Bronchial epithelial cell (primary cell): ENCODE data around the gene CDK12. TPM values are rescaled to one million over a fixed set of nuclear protein-coding genes. Genes with fewer than 3 reads are reported as not detected.

ENCODE experiments used
- DNase-seq: peaks from one replicate; pipeline ENCODE4 v3.0.0-alpha.2; 2010; ENCODE audit warnings: low read depth
- FAIRE-seq: peaks from 2 replicates; lab custom pipeline; 2011; peaks lifted over from hg19 to GRCh38; lab: Jason Lieb, UNC
- H3K27me3 ChIP-seq: 2 replicates; pipeline ENCODE4 v1.5.1; 2011; ENCODE audit warnings: low read length; ENCODE audit not compliant: control insufficient read depth, insufficient read depth
- H3K36me3 ChIP-seq: 2 replicates; pipeline ENCODE4 v1.5.1; 2011; ENCODE audit warnings: low read length; ENCODE audit not compliant: control insufficient read depth, insufficient read depth
- H3K4me3 ChIP-seq: 2 replicates; pipeline ENCODE4 v1.5.1; 2011; ENCODE audit warnings: mild to moderate bottlenecking, low read depth, low read length, control low read depth
- total RNA-seq: library from RNA; depleted of rRNA; stranded (reverse); fragments of >200 nt; gene quantifications from 2 replicates; pipeline ENCODE4 v1.2.1, GENCODE V29; 2014
- TF ChIP-seq, protein P1 (sequence below): IDR thresholded peaks from 2 replicates; pipeline ENCODE4 v1.5.1; 2011; ENCODE audit warnings: mild to moderate bottlenecking, moderate library complexity, low read length, control low read depth, inconsistent platforms; ENCODE audit not compliant: insufficient read depth, severe bottlenecking

CDK12 gene
- total RNA-seq, 1 donor from 2014 or later = 19.7 TPM

DNA sequence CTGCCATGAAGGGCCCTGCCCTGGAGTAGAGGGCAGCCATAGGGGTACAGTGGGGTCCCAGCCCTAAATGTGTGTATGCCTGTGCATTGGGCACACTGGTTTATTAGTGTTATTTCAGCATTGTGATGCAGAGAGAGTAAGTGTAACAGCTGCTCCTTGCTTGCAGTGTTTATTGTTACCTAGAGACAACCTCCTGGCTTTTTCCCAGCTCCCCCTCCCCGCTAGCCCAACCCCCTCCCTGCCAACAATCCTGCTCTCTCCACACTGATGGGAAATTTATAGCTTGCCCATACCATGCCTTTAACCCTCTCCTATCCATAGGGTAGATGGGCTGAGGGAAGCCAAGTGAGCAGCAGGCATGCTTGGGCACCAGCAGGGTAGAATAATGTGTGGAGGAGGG is 95.1 kb downstream of the CDK12 start:
- peaks cover 17% of the 10 kb centered on the region for H3K36me3 ChIP-seq
- DNase-seq (no peak), FAIRE-seq (no peak)
- TF ChIP-seq, protein P1, sequence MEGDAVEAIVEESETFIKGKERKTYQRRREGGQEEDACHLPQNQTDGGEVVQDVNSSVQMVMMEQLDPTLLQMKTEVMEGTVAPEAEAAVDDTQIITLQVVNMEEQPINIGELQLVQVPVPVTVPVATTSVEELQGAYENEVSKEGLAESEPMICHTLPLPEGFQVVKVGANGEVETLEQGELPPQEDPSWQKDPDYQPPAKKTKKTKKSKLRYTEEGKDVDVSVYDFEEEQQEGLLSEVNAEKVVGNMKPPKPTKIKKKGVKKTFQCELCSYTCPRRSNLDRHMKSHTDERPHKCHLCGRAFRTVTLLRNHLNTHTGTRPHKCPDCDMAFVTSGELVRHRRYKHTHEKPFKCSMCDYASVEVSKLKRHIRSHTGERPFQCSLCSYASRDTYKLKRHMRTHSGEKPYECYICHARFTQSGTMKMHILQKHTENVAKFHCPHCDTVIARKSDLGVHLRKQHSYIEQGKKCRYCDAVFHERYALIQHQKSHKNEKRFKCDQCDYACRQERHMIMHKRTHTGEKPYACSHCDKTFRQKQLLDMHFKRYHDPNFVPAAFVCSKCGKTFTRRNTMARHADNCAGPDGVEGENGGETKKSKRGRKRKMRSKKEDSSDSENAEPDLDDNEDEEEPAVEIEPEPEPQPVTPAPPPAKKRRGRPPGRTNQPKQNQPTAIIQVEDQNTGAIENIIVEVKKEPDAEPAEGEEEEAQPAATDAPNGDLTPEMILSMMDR = no peak
- H3K27me3 ChIP-seq = no peaks in the 10 kb centered on the region
- no peak overlapping the region for H3K4me3 ChIP-seq

DNA sequence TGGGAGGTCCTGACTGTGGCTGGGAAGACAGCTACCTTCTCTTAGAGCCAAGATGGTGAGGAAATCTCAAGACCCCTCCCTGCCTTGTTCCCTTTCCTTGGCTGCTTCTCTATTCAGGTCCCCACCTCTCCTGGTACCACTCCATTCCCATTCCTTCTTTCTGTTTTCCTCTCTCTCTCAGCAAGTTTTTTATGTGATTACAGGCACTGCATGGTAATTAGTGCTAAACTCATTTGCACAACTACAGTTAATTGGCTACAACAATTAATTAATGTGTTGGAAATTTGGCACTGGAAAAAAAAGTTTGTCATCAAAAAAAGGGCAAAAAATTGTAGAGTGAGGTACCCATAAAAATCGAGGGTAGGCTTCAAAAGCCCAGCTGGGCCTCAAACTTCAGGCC is 101.1 kb downstream of the CDK12 start:
- TF ChIP-seq, protein P1 = no peak
- DNase-seq = no peak

DNA sequence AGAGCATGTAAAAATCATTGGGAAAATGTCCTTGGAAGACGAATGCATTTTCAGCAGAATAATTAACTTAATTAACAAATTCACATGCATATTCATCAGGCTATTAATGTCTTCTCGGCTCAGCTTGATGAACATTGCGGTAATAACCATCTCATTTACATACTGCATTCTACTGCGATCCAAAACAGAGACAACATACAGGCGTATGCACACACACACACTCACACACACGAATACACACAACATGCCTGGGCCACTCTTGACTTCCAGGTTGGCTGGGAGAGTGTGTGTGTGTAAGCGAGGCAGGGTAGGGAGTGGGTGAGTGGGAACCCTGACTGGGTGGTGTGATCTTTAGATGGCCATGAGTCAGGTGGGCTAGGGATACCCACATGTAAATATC is 101.7 kb downstream of the CDK12 start:
- peaks cover 8% of the 10 kb centered on the region for H3K36me3 ChIP-seq
- no peaks in the 10 kb centered on the region for H3K27me3 ChIP-seq
- H3K4me3 ChIP-seq = no peak overlapping the region
- no peak for FAIRE-seq
- DNase-seq = no peak
- TF ChIP-seq, protein P1 = no peak

More for the DNA sequence above, 101.1 kb downstream of the CDK12 start:
- no peak overlapping the region for H3K4me3 ChIP-seq
- H3K36me3 ChIP-seq = peaks cover 8% of the 10 kb centered on the region
- H3K27me3 ChIP-seq = no peaks in the 10 kb centered on the region
- no peak for FAIRE-seq

DNA sequence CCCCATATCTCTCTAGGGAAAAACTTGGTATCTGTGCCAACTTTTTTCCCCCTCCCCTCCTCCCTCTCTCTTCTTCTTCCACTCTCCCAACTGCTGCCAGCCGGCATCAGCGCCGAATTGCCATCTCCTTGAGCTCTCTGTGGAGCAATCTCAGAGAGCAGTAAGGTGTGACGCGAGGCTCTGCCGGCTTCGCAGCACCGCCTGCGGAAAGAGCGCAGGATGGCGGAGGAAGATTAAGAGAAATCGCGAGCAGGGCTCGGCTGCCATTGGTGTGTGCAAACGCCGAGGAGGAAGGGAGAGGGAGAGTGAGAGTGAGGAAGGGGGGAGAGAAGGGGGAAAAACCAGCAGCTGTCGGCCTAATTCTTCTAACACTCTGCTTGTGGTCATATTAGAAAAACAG is 102.2 kb downstream of the CDK12 start:
- TF ChIP-seq, protein P1 = no peak
- H3K36me3 ChIP-seq = peaks cover 8% of the 10 kb centered on the region

DNA sequence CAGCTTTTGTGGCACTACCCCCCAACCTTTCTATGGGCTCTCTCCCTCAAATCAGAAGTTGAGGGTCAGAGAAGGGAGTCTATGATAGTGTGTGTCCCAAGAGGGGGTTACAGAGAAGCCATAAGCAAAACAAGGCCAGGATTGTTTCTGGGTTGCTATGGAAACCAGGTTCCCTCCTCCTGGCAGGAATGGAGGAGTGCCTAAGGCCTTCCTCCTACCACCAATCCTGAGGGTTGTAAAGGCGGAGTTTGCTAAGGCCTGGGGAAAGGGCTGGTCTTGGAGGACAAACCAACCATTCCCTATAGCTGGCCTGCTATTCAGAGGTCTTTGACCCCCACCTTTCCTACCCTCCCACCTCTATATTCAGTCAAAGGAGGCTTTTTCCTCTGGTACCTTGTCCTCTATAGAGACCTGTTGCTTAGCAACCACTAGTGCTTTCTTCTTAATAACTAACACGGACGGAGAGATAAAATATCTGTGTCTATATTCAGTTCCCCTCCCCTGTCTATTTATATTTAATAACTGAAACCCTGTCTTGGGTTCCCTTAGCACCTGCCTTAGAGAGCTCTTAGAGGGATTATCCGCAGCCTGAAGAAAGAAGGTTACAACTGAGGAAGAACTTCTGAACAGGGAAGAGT is 103.0 kb downstream of the CDK12 start:
- no peaks in the 10 kb centered on the region for H3K27me3 ChIP-seq
- no peak for FAIRE-seq
- H3K4me3 ChIP-seq = no peak overlapping the region
- peaks cover 12% of the 10 kb centered on the region for H3K36me3 ChIP-seq
- no peak for DNase-seq
- TF ChIP-seq, protein P1 = no peak

More for the DNA sequence above, 102.2 kb downstream of the CDK12 start:
- Histone ChIP-seq H3K27me3 (no peaks in the 10 kb centered on the region), H3K4me3 (no peak overlapping the region)
- FAIRE-seq = no peak
- DNase-seq = no peak
